ENCODE results near the gene TBXAS1.

TBXAS1 gene

DNA sequence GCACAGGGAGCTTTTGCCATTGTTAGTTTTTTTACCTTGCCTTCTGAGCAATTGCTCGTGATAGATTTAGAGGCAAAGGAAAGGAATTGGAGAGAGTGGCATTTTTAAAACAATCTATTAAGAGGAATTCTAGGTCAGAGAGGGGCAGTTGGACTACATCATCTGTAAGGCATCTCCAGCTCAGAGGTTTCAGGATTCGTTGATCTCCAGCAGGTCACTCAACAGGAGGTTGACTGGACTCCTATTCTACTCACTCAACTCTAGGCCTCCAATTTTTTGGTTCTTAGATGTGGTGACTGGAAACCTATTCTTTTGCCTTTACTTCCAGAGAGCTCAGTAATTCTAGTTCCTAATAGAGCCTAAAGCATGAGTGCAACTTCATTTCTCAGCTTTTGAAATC, 42.8 kb downstream of the TBXAS1 start:
- Histone ChIP-seq H4K20me1 (ENCODE audit: insufficient read depth, low read length) (no peaks in the 10 kb centered on the region), H3K36me3 (replicated peaks; ENCODE audit: insufficient read depth, low read length) (no peaks in the 10 kb centered on the region), H3K79me2 (ENCODE audit: low read length) (no peaks in the 10 kb centered on the region), H3K9me3 (replicated peaks; ENCODE audit: insufficient read depth, low read length) (no peaks in the 10 kb centered on the region), H3K4me1 (ENCODE audit: low read length) (peaks cover 12% of the 10 kb centered on the region), H3K27me3 (replicated peaks; ENCODE audit: insufficient read depth, low read length) (no peaks in the 10 kb centered on the region), H3K9me2 (replicated peaks; ENCODE audit: insufficient read depth, low read length) (no peaks in the 10 kb centered on the region), H3K4me2 (ENCODE audit: low read depth, low read length) (no peak overlapping the region), H3K9ac (ENCODE audit: low read length) (no peak overlapping the region), H3F3A (ENCODE audit: insufficient read depth, low read length) (0 out of 2 replicates have a peak, but pooled peaks cover 2% of the 10 kb centered on the region), H3K27ac (ENCODE audit: low read length) (no peak overlapping the region), H3K4me3 (ENCODE audit: low read length) (no peak overlapping the region), H2AFZ (ENCODE audit: low read length) (no peak overlapping the region)
- no peak for TF ChIP-seq EZH2 (optimal IDR thresholded peaks at IDR 0.05; ENCODE audit: low read depth, low read length)
- TF ChIP-seq, protein P1, sequence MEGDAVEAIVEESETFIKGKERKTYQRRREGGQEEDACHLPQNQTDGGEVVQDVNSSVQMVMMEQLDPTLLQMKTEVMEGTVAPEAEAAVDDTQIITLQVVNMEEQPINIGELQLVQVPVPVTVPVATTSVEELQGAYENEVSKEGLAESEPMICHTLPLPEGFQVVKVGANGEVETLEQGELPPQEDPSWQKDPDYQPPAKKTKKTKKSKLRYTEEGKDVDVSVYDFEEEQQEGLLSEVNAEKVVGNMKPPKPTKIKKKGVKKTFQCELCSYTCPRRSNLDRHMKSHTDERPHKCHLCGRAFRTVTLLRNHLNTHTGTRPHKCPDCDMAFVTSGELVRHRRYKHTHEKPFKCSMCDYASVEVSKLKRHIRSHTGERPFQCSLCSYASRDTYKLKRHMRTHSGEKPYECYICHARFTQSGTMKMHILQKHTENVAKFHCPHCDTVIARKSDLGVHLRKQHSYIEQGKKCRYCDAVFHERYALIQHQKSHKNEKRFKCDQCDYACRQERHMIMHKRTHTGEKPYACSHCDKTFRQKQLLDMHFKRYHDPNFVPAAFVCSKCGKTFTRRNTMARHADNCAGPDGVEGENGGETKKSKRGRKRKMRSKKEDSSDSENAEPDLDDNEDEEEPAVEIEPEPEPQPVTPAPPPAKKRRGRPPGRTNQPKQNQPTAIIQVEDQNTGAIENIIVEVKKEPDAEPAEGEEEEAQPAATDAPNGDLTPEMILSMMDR (IDR thresholded peaks at IDR 0.05; ENCODE audit: low read length), result no peak
- DNase-seq, result no peak

DNA sequence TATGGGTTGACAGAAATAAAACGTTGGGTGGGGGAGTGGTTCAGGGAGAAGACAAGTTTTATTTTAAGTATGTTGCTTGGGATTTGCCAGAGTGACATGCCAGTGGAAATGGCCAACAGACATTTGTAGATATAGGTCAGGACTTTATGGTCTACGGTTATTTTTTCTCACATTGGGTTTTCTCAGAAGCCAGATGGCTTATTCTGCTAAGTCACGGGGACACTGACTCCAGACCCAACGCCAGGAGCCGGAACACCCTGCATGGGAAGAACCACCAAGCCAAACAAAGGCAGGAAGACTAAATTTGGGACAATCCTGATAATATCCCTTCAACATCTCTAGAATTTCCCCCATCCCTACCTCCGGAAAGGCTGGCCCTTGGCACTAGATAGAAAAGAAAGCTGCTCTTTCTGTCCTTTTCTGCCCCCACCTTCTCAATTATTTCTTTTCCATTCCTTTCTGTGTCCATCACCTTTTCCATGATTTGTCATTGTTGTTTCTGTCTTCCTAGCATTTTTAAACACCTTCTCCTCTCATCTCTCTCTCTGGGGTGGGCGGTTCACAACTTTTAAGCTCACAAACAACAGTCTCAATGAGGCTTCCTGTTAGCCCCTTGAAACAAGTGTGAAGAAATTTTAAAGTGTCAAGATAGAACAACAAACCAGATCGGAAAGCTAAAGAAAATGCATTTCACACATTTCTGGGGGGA, 44.7 kb downstream of the TBXAS1 start:
- Histone ChIP-seq H4K20me1 (ENCODE audit: insufficient read depth, low read length) (no peaks in the 10 kb centered on the region), H3K9ac (ENCODE audit: low read length) (no peak overlapping the region), H3K36me3 (replicated peaks; ENCODE audit: insufficient read depth, low read length) (no peaks in the 10 kb centered on the region), H3K27me3 (replicated peaks; ENCODE audit: insufficient read depth, low read length) (no peaks in the 10 kb centered on the region), H3K9me3 (replicated peaks; ENCODE audit: insufficient read depth, low read length) (no peaks in the 10 kb centered on the region), H3K27ac (ENCODE audit: low read length) (no peak overlapping the region), H3F3A (ENCODE audit: insufficient read depth, low read length) (no peaks in the 10 kb centered on the region), H2AFZ (ENCODE audit: low read length) (no peak overlapping the region), H3K4me1 (ENCODE audit: low read length) (peaks cover 6% of the 10 kb centered on the region), H3K79me2 (ENCODE audit: low read length) (no peaks in the 10 kb centered on the region), H3K9me2 (replicated peaks; ENCODE audit: insufficient read depth, low read length) (no peaks in the 10 kb centered on the region), H3K4me2 (ENCODE audit: low read depth, low read length) (no peak overlapping the region), H3K4me3 (ENCODE audit: low read length) (no peak overlapping the region)
- no peak for TF ChIP-seq EZH2phosphoT487 (IDR thresholded peaks at IDR 0.05; ENCODE audit: low read length)
- TF ChIP-seq, protein P1 (IDR thresholded peaks at IDR 0.05; ENCODE audit: low read length), result no peak
- TF ChIP-seq EZH2 (optimal IDR thresholded peaks at IDR 0.05; ENCODE audit: low read depth, low read length), result no peak
- no peak for DNase-seq

DNA sequence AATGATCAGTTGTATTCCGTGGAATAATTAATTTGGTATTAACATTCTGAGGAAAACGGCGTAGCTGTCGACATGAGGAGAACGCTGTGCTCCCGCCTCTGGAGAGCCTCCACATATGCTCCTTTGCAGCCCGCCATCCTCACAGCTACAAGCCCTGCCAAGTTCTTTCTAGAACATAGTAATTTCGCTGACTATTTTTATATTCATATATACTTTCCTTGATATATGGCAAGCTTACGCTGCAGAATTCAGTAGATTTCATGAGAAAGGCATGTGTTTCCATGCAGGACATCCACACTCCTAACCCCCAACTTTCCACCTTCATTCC, 45.2 kb downstream of the TBXAS1 start:
- Histone ChIP-seq H3K9me3 (replicated peaks; ENCODE audit: insufficient read depth, low read length) (no peaks in the 10 kb centered on the region), H2AFZ (ENCODE audit: low read length) (no peak overlapping the region), H3K79me2 (ENCODE audit: low read length) (no peaks in the 10 kb centered on the region), H3K27ac (ENCODE audit: low read length) (no peak overlapping the region), H3K4me1 (ENCODE audit: low read length) (peaks cover 6% of the 10 kb centered on the region), H3K4me3 (ENCODE audit: low read length) (no peak overlapping the region), H3F3A (ENCODE audit: insufficient read depth, low read length) (no peaks in the 10 kb centered on the region), H3K9ac (ENCODE audit: low read length) (no peak overlapping the region), H3K4me2 (ENCODE audit: low read depth, low read length) (no peak overlapping the region), H3K36me3 (replicated peaks; ENCODE audit: insufficient read depth, low read length) (no peaks in the 10 kb centered on the region), H4K20me1 (ENCODE audit: insufficient read depth, low read length) (no peaks in the 10 kb centered on the region), H3K27me3 (replicated peaks; ENCODE audit: insufficient read depth, low read length) (no peaks in the 10 kb centered on the region), H3K9me2 (replicated peaks; ENCODE audit: insufficient read depth, low read length) (no peaks in the 10 kb centered on the region)
- DNase-seq, result no peak
- TF ChIP-seq EZH2 (optimal IDR thresholded peaks at IDR 0.05; ENCODE audit: low read depth, low read length) (no peak), EZH2phosphoT487 (IDR thresholded peaks at IDR 0.05; ENCODE audit: low read length) (no peak)
- TF ChIP-seq, protein P1 (IDR thresholded peaks at IDR 0.05; ENCODE audit: low read length), result no peak
